Peyer's patch (tissue), 4 donors: ENCODE measurements around the gene TMUB1. TPM values are rescaled to one million over a fixed set of nuclear protein-coding genes. Genes with fewer than 3 reads are reported as not detected.

Experiments
- DNase-seq, 3 donors: peaks; one replicate each; pipeline ENCODE4 v3.0.0-alpha.2; 2017 to 2019
- H3K27ac ChIP-seq, 4 donors: fragments of 200-600 bp; sonication (generic); one replicate each; pipeline ENCODE4 v1.5.1; 2016 to 2019
- H3K27me3 ChIP-seq, 2 donors: fragments of 200-600 bp; sonication (generic); one replicate each; pipeline ENCODE4 v1.5.1; 2019
- H3K36me3 ChIP-seq, 3 donors: fragments of 200-600 bp; sonication (generic); one replicate each; pipeline ENCODE4 v1.5.1; 2016 to 2019
- H3K4me1 ChIP-seq, 4 donors: fragments of 200-600 bp; sonication (generic); one replicate each; pipeline ENCODE4 v1.5.1; 2016 to 2019
- H3K4me3 ChIP-seq, 4 donors: fragments of 200-600 bp; sonication (generic); 1 replicate in 3 of 4; 2 replicates in 1 of 4; pipeline ENCODE4 v1.5.1; 2016 to 2019; ENCODE audit warnings: mild to moderate bottlenecking in 1 of 4
- H3K9me3 ChIP-seq, 4 donors: fragments of 200-600 bp; sonication (generic); one replicate each; pipeline ENCODE4 v1.5.1; 2016 to 2019; ENCODE audit warnings: mild to moderate bottlenecking in 1 of 4
- POLR2A ChIP-seq, 2 donors: fragments of 450-650 bp; IDR thresholded peaks; one replicate each; pipeline ENCODE4 v1.5.1; 2017; ENCODE audit warnings: antibody characterized with exemption in 2 of 2, mild to moderate bottlenecking in 2 of 2, moderate library complexity in 2 of 2
- total RNA-seq, 4 donors: library from RNA; depleted of rRNA; stranded (reverse); fragments of >200 nt; gene quantifications; one replicate each; pipeline ENCODE4 v1.1.0, GENCODE V29; 2016
- TF ChIP-seq, protein P1 (sequence below), 6 experiments: fragments of 450-650 bp in 4 of 6; fragments of 200-600 bp in 2 of 6; sonication (generic) in 1 of 6; IDR thresholded peaks; one replicate each; pipeline ENCODE4 v1.5.1; 2017 to 2019; ENCODE audit warnings: antibody characterized with exemption in 6 of 6, mild to moderate bottlenecking in 3 of 6, moderate library complexity in 1 of 6

TMUB1 gene
- total RNA-seq, 4 donors from 2014 or later = 38.0 to 113 (median 100) TPM

DNA sequence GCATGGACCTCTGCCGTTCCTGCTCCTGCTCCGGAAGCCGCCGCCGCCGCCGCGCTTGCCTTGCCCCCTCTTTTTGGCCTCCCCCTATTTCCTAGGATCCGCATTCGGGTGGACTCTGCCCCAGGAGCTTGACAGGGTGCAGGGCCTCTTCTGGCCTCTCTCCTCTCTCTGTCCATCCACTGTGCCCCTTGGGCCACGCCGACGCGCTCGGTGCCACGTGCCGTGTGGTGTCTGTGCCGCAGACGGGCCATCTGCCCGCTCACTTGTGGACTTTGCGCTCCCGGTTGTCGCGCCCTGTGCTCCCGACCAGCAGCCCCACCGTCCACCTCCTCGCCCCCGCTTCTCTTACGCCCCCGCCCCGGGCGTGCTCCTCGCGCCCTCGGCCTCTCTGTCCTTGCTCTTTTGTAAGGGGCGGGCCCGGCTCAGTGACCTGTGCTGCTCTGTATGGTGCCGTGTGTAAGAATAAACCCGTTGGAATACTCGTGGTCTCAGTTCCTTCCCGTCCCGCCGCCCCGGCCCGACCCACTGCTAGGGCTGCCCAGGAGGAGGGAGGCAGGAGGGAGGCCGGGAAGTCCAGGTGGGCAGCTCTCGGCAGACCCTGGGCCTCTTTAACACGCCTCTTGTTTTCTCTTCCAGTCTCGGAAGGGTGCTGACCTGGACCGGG is 40.0 kb upstream of the TMUB1 start:
- DNase-seq = no peak

DNA sequence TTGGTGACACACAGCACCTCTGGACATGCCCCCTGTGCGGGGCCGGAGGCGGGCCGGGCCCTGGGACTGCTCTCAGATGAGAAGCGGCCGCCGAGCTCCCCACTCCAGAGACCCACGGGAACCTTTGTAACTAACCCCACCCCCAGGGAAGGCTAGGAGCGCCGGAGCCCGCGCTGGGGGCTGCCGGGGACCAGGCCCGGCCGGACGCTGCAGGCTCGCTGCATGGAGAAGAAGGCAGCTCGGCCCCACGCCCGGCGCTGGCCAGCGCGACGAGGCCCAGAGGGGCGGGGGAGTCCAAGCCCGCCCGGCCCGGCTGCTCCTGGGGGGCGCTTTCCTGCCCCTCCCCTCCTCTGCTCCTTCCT is 39.5 kb upstream of the TMUB1 start:
- TF ChIP-seq POLR2A (IDR thresholded peaks at IDR 0.05) = no peak
- TF ChIP-seq, protein P1, sequence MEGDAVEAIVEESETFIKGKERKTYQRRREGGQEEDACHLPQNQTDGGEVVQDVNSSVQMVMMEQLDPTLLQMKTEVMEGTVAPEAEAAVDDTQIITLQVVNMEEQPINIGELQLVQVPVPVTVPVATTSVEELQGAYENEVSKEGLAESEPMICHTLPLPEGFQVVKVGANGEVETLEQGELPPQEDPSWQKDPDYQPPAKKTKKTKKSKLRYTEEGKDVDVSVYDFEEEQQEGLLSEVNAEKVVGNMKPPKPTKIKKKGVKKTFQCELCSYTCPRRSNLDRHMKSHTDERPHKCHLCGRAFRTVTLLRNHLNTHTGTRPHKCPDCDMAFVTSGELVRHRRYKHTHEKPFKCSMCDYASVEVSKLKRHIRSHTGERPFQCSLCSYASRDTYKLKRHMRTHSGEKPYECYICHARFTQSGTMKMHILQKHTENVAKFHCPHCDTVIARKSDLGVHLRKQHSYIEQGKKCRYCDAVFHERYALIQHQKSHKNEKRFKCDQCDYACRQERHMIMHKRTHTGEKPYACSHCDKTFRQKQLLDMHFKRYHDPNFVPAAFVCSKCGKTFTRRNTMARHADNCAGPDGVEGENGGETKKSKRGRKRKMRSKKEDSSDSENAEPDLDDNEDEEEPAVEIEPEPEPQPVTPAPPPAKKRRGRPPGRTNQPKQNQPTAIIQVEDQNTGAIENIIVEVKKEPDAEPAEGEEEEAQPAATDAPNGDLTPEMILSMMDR (IDR thresholded peaks at IDR 0.05) = no peak
- H3K27ac ChIP-seq = no peak overlapping the region
- DNase-seq = no peak
- H3K27me3 ChIP-seq = no peaks in the 10 kb centered on the region
- peaks cover 0 to 23% (median 0%) of the 10 kb centered on the region in 4 donors for H3K4me1 ChIP-seq
- no peak overlapping the region for H3K4me3 ChIP-seq
- peaks cover 0 to 63% (median 0%) of the 10 kb centered on the region in 3 donors for H3K36me3 ChIP-seq
- no peaks in the 10 kb centered on the region for H3K9me3 ChIP-seq

More for the DNA sequence above, 40.0 kb upstream of the TMUB1 start:
- Histone ChIP-seq H3K27me3 (no peaks in the 10 kb centered on the region), H3K4me3 (no peak overlapping the region), H3K9me3 (no peaks in the 10 kb centered on the region), H3K4me1 (peaks cover 0 to 23% (median 0%) of the 10 kb centered on the region in 4 donors), H3K27ac (no peak overlapping the region), H3K36me3 (peaks cover 0 to 62% (median 0%) of the 10 kb centered on the region in 3 donors)
- TF ChIP-seq, protein P1 (IDR thresholded peaks at IDR 0.05) = no peak
- TF ChIP-seq POLR2A (IDR thresholded peaks at IDR 0.05) = no peak

DNA sequence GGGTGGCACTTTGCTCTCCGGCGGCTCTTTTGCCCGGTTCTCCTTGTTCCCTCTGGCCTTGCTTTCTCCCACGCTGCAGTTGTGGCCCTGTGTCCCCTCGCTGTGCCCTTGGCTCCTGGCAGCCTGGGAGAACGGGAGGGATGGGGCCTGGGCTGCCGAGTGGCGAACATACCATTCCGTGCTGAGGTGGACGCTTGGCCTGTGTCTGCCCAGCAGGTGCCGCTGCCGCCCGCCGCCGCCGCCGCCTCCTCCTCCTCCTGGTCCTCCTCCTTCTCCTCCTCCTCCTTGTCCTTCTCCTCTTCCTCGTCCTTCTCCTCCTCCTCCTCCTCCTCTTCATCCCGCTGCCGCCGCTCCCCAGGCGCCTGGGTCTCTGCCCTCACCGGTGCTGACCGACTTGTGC is 39.0 kb upstream of the TMUB1 start:
- no peak for TF ChIP-seq POLR2A (IDR thresholded peaks at IDR 0.05)
- TF ChIP-seq, protein P1 (IDR thresholded peaks at IDR 0.05) = no peak
- Histone ChIP-seq H3K4me1 (peaks cover 0 to 23% (median 0%) of the 10 kb centered on the region in 4 donors), H3K27ac (no peak overlapping the region), H3K27me3 (no peaks in the 10 kb centered on the region), H3K9me3 (no peaks in the 10 kb centered on the region), H3K4me3 (no peak overlapping the region), H3K36me3 (peaks cover 0 to 68% (median 0%) of the 10 kb centered on the region in 3 donors)
- DNase-seq = no peak

DNA sequence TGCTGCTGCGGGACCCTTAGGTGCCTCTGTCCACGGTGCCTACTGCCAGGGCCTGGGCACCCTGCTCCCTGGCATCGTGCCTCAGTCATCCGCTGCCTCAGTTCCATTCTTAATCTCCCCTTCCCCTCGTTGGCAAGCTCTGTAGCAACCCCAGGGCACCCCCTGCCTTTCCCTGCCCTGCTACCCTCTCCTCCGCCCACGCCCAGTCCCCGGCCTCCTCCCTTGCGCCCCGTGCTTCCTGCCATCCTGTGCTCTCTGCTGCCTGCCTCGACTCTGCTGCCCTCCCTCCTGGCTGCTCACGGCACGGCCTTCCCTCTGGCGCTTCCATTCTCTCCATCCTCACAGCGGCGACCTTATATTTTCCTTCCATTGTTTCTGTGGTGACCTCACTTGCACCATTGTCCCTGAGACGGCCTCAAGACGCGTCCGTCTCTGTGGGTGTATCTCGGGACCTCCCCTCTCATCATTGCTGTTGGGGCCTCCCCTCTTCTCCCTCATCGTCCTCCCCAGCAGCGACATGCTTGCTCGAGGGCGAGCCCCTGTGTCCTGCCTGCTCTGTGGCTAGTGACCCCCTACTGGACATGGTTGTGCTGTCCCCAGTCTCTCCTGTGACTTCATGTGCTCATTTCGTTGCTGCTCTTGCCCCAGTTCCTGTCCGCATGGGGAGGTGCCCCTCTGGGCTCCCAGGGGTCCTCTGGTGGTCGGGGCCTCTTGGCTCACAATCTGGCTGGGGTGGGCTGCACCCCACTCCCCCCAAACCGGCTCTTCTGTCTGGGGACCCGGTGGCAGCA is 38.3 kb upstream of the TMUB1 start:
- peaks cover 0 to 73% (median 0%) of the 10 kb centered on the region in 3 donors for H3K36me3 ChIP-seq

DNA sequence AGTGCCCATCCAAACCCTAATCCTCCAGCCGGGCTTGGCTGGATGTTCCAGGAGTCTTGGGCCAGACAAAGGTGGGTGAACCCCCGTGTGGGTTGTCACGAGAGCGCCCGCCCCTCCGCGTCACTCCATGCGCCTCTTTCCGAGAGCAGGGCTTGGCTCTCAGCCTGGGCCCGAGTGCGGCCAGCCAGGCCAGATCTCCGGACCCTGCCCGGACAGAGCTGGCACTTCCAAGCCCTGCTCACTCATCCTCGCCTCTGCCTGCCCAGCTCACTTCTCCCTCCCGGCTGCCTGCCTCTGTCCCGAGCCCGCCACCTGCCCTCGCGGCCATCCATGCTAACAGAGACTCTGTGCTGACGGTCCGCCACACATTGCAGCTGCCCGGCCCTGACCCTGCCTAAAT is 37.6 kb upstream of the TMUB1 start:
- no peak for TF ChIP-seq POLR2A (IDR thresholded peaks at IDR 0.05)
- TF ChIP-seq, protein P1 (IDR thresholded peaks at IDR 0.05) = no peak
- H3K4me1 ChIP-seq = peaks cover 0 to 12% (median 0%) of the 10 kb centered on the region in 4 donors
- H3K4me3 ChIP-seq = no peak overlapping the region
- no peaks in the 10 kb centered on the region for H3K9me3 ChIP-seq
- H3K27me3 ChIP-seq = no peaks in the 10 kb centered on the region
- DNase-seq = no peak
- H3K27ac ChIP-seq = no peak overlapping the region
- H3K36me3 ChIP-seq = peaks cover 0 to 73% (median 0%) of the 10 kb centered on the region in 3 donors

More for the DNA sequence above, 38.3 kb upstream of the TMUB1 start:
- Histone ChIP-seq H3K4me1 (peaks cover 0 to 18% (median 0%) of the 10 kb centered on the region in 4 donors), H3K27ac (no peak overlapping the region), H3K9me3 (no peaks in the 10 kb centered on the region), H3K27me3 (no peaks in the 10 kb centered on the region), H3K4me3 (no peak overlapping the region)
- no peak for DNase-seq
- no peak for TF ChIP-seq POLR2A (IDR thresholded peaks at IDR 0.05)
- TF ChIP-seq, protein P1 (IDR thresholded peaks at IDR 0.05) = no peak
